HL-60 (cell line): Measurements from ENCODE around the gene GRID2IP.

Experiments
- CTCF ChIP-seq: IDR thresholded peaks from one replicate; pipeline ENCODE4 v1.5.1; 2011; ENCODE audit warnings: low read length, control low read depth, inconsistent platforms; ENCODE audit not compliant: insufficient read depth
- REST ChIP-seq: IDR thresholded peaks from 2 replicates; pipeline ENCODE4 v1.6.1; 2012; ENCODE audit warnings: low read depth; ENCODE audit not compliant: insufficient replicate concordance

GRCh38 chr7:6507906-6508305 lies 43.4 kb downstream of the GRID2IP start:
- TF ChIP-seq REST (no peak), CTCF (no peak)
